Stimulated activated CD8-positive, alpha-beta memory T cell treated with anti-CD3 and anti-CD28 coated beads, Interleukin-4, amount 100 ng/mL, for 24 hours (primary cell): ENCODE measurements around the gene ADK.
"Not testable (repeated sequence)": the region's sequence is repeated elsewhere in the genome, so short reads cannot be mapped to it uniquely, and the experiment has no call there.

Source experiments
- DNase-seq: peaks from one replicate; pipeline ENCODE4 v3.0.0-alpha.2; 2020; ENCODE audit warnings: low read depth

The ADK gene

GRCh38 chr10:74353021-74353420, 202.0 kb downstream of the ADK start:
- DNase-seq: not testable (repeated sequence)

DNA sequence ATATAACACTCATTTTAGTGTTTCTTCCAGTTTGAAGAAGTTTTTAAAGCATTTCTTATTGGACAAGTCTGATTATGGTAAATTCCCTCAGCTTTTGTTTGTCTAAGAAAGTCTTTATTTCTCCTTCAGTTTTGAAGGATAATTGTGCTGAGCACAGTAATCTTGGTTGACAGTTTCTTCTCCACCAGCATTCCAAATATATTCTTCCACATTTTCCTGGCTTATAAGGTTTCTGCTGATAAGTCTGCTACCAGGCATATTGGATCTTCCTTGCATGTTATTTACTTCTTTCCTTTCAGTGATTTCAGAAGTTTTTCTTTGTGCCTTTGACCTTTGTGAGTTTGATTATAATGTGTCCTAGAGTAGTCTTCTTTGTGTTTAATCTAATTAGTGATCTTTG, 210.7 kb downstream of the ADK start:
- DNase-seq: no peak

DNA sequence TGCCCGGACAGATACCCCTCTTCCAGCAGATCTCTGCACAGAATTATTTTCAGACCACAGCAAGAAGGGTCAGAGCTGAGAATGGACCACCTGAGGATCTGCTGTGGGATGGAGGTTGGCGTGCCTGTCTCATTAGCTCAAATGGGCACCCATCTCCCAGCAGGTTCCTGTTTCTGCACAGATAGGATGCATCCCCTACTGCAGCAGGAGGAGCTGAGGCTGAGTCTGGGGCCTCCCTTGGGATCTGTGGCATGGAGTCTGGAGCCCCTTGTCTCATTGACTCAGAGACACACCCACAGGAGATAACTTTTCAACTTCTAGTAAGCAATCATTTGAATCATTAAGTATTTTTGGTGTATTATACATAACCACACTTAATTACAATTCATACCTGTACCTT, 212.7 kb downstream of the ADK start:
- no peak for DNase-seq

DNA sequence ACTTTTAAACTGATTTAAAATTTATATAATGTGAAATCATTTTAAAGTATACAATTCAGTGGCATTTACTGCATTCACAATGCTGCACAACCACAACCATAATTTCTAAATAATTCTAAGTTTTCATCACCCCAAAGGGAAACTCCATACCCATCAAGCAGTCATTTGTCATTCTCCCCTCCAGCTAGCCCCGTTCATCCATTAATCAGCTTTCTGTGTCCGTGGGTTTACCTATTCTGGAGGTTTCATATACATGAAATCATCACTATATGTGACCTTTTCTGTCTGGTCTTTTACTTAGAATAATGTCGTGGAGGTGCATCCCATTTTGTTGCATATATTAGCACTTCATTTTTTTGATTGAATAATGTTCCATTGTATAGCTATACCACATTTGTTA, 214.1 kb downstream of the ADK start:
- no peak for DNase-seq

- no peak for DNase-seq
Measured at GRCh38 chr10:74371696-74372095, 220.7 kb downstream of the ADK start.

GRCh38 chr10:74373059-74373458, 222.0 kb downstream of the ADK start:
- DNase-seq: no peak

DNA sequence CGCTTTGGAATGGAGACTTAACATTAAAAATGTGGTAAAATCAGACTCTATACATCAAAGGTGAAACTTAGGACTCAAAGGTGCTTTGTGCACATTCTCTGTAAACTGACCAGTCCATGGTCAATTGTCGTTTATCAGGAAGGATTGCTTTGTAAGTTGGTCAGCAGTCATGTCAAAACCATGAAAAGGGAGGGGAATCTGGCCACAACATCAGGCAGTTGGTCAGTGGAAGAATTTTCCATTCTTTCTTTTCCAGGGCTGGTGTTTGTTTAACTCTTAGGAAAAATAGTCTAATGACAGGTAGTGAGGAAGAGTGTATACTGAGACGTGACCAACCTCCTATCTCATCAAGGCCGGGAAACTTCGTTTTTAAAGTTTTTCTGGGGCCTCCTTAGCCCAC, 226.5 kb downstream of the ADK start:
- no peak for DNase-seq

DNA sequence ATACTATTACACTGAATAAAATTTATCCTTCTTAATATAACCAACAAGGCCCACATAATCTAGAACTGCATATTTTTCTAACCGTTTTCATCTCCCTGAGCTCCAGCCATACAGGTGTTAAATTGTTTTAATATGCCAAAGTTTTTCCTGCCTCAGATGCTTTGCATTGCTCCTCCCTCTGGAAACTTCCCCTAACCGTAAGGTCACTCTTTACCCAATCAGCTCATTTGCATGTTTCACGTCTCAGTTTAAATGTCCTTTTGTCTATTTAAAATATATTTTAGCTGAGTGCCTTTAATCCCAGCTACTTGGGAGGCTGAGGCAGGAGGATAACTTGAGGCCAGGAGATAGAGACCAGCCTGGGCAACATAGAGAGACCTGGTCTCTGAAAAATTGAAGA, 228.5 kb downstream of the ADK start:
- DNase-seq: no peak

- DNase-seq: no peak
Measured at GRCh38 chr10:74380795-74381194, 229.8 kb downstream of the ADK start.

DNA sequence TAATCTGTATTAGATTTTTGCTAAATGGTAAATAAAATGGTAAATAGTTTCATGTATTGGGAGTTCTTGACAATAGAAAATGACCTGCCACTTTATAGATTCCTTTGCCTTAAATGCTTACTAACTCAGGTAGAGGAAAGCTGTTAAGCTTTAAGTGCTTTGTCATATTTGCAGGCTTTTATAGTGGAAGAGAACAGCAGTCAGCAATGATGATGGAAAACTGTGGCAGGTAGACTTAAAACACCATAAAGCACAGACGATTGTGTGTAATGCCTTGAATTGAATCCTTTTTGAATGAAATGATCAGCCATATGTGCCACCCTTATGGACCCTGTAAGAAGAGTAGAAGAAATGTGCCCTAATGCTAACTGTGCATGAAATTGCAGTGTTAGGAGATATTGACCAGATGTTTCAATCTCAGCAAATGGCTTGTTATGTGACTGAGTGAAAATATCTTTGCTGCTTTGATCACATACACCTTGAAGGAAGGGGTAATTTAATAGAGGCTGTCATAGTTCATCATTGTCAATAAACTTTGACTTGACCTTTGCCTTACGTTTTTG, 230.4 kb downstream of the ADK start:
- DNase-seq: no peak

GRCh38 chr10:74382663-74383062, 231.6 kb downstream of the ADK start:
- no peak for DNase-seq

DNA sequence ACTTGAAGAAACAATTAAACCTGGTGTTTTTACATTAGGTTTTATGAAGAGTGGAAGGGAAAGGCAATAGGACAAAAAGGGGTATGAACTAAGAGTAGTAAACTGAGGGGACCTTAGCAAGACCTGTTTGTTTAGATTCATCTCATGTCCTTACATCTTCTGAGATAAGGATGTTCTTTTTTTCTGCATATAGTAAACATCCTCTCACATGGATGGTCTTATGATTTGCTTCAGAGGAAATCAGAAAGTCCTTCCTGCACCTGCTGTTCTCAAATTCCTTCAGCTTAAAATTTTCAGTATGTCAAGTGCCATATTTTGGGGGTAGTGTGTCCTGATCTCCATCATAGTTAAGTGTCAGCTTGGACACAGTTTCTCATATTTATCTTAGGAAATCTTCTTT, 232.6 kb downstream of the ADK start:
- no peak for DNase-seq

DNA sequence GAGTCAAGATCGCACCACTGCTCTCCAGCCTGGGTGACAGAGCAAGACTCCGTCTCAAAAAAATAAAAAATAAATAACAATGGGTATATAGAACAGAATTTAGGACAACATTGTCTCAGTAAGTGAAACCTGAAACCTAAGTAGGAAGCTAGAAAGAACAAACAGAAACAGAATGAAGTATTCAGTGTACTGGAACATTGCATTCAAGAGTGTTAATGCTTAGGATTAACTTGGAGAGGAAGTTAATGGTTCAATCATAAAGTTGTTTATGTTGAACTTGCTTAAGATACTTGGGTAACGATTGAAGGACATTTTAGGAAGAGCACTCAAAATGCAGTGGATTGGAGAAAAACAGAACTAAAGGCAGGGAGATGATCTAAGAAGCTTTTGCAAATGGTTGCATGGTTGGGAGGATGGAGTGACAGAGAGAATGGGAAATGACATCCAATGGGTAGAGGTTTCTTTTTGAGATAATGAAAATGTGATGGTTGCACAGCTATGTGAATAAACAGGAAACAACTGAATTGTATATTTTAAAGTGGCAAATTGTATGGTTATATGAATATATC, 233.7 kb downstream of the ADK start:
- no peak for DNase-seq

GRCh38 chr10:74388801-74389200, 237.8 kb downstream of the ADK start:
- DNase-seq: no peak

GRCh38 chr10:74391786-74392185, 240.8 kb downstream of the ADK start:
- DNase-seq: no peak

GRCh38 chr10:74394416-74394969, 243.5 kb downstream of the ADK start:
- DNase-seq: no peak

DNA sequence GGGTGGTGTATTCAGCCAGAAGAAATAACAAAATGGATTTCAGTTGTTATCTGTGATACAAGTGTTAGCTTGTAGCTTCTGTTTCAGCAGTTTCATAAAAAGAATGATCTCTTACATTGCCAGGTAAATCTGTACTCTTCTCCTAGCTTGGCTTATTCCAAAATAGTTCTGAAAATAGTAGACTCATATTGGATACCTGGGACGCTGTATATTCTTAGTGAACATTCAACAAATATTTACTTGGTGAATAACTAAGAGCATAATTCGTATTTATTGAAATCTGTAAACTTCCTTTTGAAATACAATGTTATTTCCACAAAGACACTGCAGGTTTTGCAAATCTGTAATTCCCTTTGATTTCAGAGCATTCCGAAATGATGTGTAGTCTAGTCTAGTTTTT, 249.2 kb downstream of the ADK start:
- DNase-seq: no peak

GRCh38 chr10:74406006-74406405, 255.0 kb downstream of the ADK start:
- no peak for DNase-seq

DNA sequence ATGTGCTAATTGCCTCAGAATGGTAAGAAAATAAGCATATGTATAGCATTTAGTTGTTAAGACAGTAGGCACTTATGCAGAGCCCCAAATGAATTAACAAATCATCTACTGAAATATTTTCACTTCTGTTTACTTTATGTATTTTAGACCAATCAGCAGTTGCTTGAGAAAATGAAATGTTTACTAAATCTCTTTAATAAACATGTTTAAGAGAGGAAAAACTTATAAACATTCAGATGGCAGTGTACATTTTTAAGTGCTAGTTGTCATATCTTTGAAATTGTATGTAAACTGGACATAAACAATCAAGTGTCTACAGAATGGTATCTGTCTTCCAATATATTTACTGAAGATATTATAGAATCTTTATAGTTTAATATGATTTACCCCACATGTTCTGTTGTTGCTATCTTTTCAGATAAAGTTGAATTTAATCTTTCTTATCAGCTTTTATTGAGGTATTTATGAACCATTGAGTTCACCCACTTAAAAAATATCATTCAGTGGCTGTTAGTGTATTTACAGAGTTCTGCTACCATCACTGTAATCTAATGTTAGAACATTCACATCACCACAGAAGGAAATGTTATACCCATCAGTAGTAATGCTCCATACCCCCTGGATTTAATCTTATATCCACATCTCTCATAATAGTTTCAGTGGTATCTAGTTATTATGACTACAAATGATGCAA, 264.3 kb downstream of the ADK start:
- no peak for DNase-seq

- no peak for DNase-seq
Measured at GRCh38 chr10:74417397-74417796, 266.4 kb downstream of the ADK start.

- DNase-seq: no peak
Measured at GRCh38 chr10:74418285-74418872, 267.4 kb downstream of the ADK start.

GRCh38 chr10:74419491-74419951, 268.5 kb downstream of the ADK start:
- no peak for DNase-seq

DNA sequence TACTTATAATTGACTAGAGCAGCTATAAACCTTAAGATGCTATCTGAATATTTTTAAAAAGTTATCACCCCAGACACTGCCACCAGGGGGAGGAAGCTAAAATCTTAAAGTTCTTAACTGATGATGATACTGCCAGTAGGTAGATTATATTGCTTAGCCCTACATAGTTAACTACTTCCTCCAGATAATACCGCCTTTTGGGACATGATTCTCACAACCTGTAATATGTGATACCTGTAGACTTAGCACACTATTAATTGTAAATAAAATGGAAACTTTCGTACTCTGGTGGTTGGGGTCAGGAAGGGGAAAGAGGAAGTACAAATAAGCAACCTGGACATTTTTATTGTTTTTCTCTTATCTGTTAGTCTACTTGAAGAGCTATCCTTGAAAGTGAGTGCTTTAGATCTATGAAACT, 268.9 kb downstream of the ADK start:
- no peak for DNase-seq
